K562 (cell line): ENCODE results near the gene RBBP8. TPM values are rescaled to one million over a fixed set of nuclear protein-coding genes. Genes with fewer than 3 reads are reported as not detected.

Source experiments
- E2F4 ChIP-seq: sonication (generic); formaldehyde crosslinking; IDR thresholded peaks from 2 replicates; pipeline ENCODE4 v1.8.0; 2022; ENCODE audit warnings: mild to moderate bottlenecking, low read depth, missing genetic modification reagents
- EP400 ChIP-seq: fragments of 450-650 bp; IDR thresholded peaks from 2 replicates; pipeline ENCODE4 v1.6.1; 2017; ENCODE audit warnings: antibody characterized with exemption, mild to moderate bottlenecking, moderate library complexity
- GABPB2 ChIP-seq: fragments of 250-450 bp; sonication (Bioruptor Pico); conservative IDR thresholded peaks from 2 replicates; pipeline ENCODE4 v1.5.1; 2021; ENCODE audit warnings: mild to moderate bottlenecking
- HOXB6 ChIP-seq: fragments of 250-450 bp; sonication (Bioruptor Pico); IDR thresholded peaks from 2 replicates; pipeline ENCODE4 v1.5.1; 2022; ENCODE audit warnings: mild to moderate bottlenecking, borderline replicate concordance
- MBD2 ChIP-seq: sonication (generic); IDR thresholded peaks from 2 replicates; pipeline ENCODE4 v1.6.1; 2016; ENCODE audit warnings: low read depth, borderline replicate concordance
- MEIS2 ChIP-seq: fragments of 450-650 bp; IDR thresholded peaks from 2 replicates; pipeline ENCODE4 v1.6.1; 2014; ENCODE audit warnings: mild to moderate bottlenecking; ENCODE audit not compliant: partially characterized antibody
- NEUROD1 ChIP-seq: fragments of 150-350 bp; IDR thresholded peaks from 2 replicates; pipeline ENCODE4 v1.6.1; 2014; ENCODE audit warnings: borderline replicate concordance, low read length, low read depth; ENCODE audit not compliant: partially characterized antibody
- SMARCA4 ChIP-seq: fragments of 450-650 bp; IDR thresholded peaks from 2 replicates; pipeline ENCODE4 v1.6.1; 2016
- SMARCE1 ChIP-seq: fragments of 450-650 bp; IDR thresholded peaks from 2 replicates; pipeline ENCODE4 v1.7.1; 2016; ENCODE audit warnings: mild to moderate bottlenecking
- SP1 ChIP-seq: sonication (generic); formaldehyde crosslinking; IDR thresholded peaks from 2 replicates; pipeline ENCODE4 v1.8.1; 2022; ENCODE audit warnings: mild to moderate bottlenecking, missing genetic modification reagents
- ZFPM2 ChIP-seq: fragments of 250-450 bp; sonication (Bioruptor Pico); IDR thresholded peaks from 2 replicates; pipeline ENCODE4 v1.5.1; 2022; ENCODE audit warnings: mild to moderate bottlenecking
- ZKSCAN1 ChIP-seq: fragments of 150-350 bp; IDR thresholded peaks from 2 replicates; pipeline ENCODE4 v1.6.1; 2016; ENCODE audit warnings: low read depth, low read length
- ZNF395 ChIP-seq: fragments of 200-800 bp; sonication (Bioruptor generic); IDR thresholded peaks from 2 replicates; pipeline ENCODE4 v1.6.1; 2017; ENCODE audit warnings: missing genetic modification characterization, missing compliant biosample characterization
- ZNF696 ChIP-seq: fragments of 250-450 bp; sonication (Bioruptor Pico); conservative IDR thresholded peaks from 2 replicates; pipeline ENCODE4 v1.4.0; 2020; ENCODE audit warnings: mild to moderate bottlenecking, moderate library complexity
- polyA plus RNA-seq, 8 experiments: library from polyadenylated mRNA; depleted of rRNA in 4 of 8; stranded (reverse) in 5 of 8; unstranded in 3 of 8; fragments of >200 nt; fragmentation: Nextera tagmentation in 2 of 8; fragmentation: Illumina TruSeq in 1 of 8; extraction: Ambion mirVana in 2 of 8; extraction: Trizol in 1 of 8; gene quantifications; 2 replicates each; pipeline versions ENCODE4 v1.2.1 to v1.2.3, GENCODE V29; 2011 to 2014; ENCODE audit warnings: inconsistent platforms in 1 of 8, missing spikeins in 1 of 8
- total RNA-seq, 7 experiments: library from RNA; depleted of rRNA in 6 of 7; stranded (reverse); fragments of >200 nt in 6 of 7; fragmentation: Illumina TruSeq in 2 of 7; extraction: Trizol in 2 of 7; gene quantifications; 2 replicates each; pipeline versions ENCODE4 v1.2.1 to v1.2.3, GENCODE V29; 2011 to 2021; ENCODE audit warnings: low replicate concordance in 1 of 7
- TF ChIP-seq, protein P1 (sequence below): fragments of 450-650 bp; IDR thresholded peaks from 2 replicates; pipeline ENCODE4 v1.6.1; 2018; ENCODE audit not compliant: partially characterized antibody
- TF ChIP-seq, protein P2 (sequence below): fragments of 450-650 bp; IDR thresholded peaks from 2 replicates; pipeline ENCODE4 v1.6.1; 2016; ENCODE audit warnings: mild to moderate bottlenecking
- TF ChIP-seq, protein P3 (sequence below), 2 experiments: IDR thresholded peaks; 2 replicates each; pipeline ENCODE4 v1.6.1; 2012; ENCODE audit warnings: improper control_type of control experiment in 2 of 2, low read depth in 2 of 2, low read length in 2 of 2, borderline replicate concordance in 1 of 2

Gene RBBP8
- total and polyA plus RNA-seq, 9 of the 15 experiments (the other 6 are each of a cell fraction or from before 2014, with no cell fraction given): 28.4 to 63.1 (median 48.9) TPM

DNA sequence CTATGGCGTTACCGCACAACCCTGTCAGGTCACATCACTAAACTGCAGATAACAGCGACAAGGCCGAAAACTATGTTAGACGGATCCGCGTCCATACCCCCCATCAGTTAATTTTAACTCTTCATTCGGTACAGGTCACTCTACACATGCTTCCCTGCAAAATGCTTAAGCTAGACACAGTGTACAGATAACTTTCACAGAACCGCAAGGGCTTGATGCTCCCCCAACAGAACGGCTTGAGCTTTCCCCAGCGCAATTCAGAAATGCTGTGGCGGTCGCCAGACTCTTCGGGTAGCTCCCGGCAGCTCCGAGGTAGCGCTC, 283 bp upstream of the RBBP8 start (continued):
- TF ChIP-seq, protein P1, sequence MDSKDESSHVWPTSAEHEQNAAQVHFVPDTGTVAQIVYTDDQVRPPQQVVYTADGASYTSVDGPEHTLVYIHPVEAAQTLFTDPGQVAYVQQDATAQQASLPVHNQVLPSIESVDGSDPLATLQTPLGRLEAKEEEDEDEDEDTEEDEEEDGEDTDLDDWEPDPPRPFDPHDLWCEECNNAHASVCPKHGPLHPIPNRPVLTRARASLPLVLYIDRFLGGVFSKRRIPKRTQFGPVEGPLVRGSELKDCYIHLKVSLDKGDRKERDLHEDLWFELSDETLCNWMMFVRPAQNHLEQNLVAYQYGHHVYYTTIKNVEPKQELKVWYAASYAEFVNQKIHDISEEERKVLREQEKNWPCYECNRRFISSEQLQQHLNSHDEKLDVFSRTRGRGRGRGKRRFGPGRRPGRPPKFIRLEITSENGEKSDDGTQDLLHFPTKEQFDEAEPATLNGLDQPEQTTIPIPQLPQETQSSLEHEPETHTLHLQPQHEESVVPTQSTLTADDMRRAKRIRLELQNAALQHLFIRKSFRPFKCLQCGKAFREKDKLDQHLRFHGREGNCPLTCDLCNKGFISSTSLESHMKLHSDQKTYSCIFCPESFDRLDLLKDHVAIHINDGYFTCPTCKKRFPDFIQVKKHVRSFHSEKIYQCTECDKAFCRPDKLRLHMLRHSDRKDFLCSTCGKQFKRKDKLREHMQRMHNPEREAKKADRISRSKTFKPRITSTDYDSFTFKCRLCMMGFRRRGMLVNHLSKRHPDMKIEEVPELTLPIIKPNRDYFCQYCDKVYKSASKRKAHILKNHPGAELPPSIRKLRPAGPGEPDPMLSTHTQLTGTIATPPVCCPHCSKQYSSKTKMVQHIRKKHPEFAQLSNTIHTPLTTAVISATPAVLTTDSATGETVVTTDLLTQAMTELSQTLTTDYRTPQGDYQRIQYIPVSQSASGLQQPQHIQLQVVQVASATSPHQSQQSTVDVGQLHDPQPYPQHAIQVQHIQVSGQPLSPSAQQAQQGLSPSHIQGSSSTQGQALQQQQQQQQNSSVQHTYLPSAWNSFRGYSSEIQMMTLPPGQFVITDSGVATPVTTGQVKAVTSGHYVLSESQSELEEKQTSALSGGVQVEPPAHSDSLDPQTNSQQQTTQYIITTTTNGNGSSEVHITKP: peak; percentile 34
- TF ChIP-seq E2F4 (CRISPR knock-in tag) (peak; percentile 34; the same call in 1 of the 2 replicates), ZNF696 (CRISPR knock-in tag) (no peak), ZKSCAN1 (0 out of 2 replicates have a peak, but pooled peaks have one; percentile 32), SMARCA4 (peak; percentile 13; the same call in 1 of the 2 replicates), MBD2 (peak; percentile 36; the same call in 1 of the 2 replicates), SMARCE1 (peak; percentile 30; the same call in 1 of the 2 replicates), MEIS2 (peak; percentile 28), GABPB2 (CRISPR knock-in tag) (no peak), ZNF395 (0 out of 2 replicates have a peak, but pooled peaks have one; percentile 19), ZFPM2 (CRISPR knock-in tag) (no peak), SP1 (peak; percentile 55), EP400 (peak; percentile 7; the same call in 1 of the 2 replicates), NEUROD1 (peak; percentile 19), HOXB6 (CRISPR knock-in tag) (no peak)
- TF ChIP-seq, protein P2, sequence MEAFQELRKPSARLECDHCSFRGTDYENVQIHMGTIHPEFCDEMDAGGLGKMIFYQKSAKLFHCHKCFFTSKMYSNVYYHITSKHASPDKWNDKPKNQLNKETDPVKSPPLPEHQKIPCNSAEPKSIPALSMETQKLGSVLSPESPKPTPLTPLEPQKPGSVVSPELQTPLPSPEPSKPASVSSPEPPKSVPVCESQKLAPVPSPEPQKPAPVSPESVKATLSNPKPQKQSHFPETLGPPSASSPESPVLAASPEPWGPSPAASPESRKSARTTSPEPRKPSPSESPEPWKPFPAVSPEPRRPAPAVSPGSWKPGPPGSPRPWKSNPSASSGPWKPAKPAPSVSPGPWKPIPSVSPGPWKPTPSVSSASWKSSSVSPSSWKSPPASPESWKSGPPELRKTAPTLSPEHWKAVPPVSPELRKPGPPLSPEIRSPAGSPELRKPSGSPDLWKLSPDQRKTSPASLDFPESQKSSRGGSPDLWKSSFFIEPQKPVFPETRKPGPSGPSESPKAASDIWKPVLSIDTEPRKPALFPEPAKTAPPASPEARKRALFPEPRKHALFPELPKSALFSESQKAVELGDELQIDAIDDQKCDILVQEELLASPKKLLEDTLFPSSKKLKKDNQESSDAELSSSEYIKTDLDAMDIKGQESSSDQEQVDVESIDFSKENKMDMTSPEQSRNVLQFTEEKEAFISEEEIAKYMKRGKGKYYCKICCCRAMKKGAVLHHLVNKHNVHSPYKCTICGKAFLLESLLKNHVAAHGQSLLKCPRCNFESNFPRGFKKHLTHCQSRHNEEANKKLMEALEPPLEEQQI: no peak
- TF ChIP-seq, protein P3, sequence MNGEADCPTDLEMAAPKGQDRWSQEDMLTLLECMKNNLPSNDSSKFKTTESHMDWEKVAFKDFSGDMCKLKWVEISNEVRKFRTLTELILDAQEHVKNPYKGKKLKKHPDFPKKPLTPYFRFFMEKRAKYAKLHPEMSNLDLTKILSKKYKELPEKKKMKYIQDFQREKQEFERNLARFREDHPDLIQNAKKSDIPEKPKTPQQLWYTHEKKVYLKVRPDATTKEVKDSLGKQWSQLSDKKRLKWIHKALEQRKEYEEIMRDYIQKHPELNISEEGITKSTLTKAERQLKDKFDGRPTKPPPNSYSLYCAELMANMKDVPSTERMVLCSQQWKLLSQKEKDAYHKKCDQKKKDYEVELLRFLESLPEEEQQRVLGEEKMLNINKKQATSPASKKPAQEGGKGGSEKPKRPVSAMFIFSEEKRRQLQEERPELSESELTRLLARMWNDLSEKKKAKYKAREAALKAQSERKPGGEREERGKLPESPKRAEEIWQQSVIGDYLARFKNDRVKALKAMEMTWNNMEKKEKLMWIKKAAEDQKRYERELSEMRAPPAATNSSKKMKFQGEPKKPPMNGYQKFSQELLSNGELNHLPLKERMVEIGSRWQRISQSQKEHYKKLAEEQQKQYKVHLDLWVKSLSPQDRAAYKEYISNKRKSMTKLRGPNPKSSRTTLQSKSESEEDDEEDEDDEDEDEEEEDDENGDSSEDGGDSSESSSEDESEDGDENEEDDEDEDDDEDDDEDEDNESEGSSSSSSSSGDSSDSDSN (IDR thresholded peaks at IDR 0.05; ENCODE audit: borderline replicate concordance in 1 of 2, low read depth in 2 of 2, low read length in 2 of 2): 0 out of 4 replicates have a peak, but pooled peaks of 1 of the 2 experiments have one; percentile 34
